KBM-7 (cell line): Measurements from ENCODE around the gene NR1H4.
"Not testable (repeated sequence)": the region's sequence is repeated elsewhere in the genome, so short reads cannot be mapped to it uniquely, and the experiment has no call there.

Source experiments
- DNase-seq: peaks from one replicate; pipeline ENCODE4 v3.0.0-alpha.2; 2015
- in situ Hi-C: fragments of 300-500 bp; cut with MboI; formaldehyde crosslinking; loops from 2 replicates; pipeline ENCODE4 v1.14.3; 2020; ENCODE audit warnings: low sequenced_read_pairs, low pct_unique_long_range_greater_than_20kb, mixed read lengths

NR1H4 gene

DNA sequence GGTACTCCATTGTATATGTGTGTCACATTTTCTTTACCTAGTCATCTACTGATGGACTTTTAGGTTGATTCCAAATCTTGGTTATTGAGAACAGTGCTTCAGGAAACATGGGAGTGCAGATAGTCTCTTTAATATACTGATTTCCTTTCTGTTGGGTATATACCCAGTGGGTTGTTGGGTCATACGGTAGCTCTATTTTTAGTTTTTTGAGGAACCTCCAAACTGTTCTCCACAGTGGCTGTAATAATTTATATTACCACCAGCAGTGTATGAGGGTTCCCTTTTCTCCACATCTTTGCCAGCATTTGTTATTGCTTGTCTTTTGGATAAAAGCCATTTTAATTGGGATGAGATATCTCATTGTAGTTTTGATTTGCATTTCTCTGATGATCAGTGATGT, 129.3 kb downstream of the NR1H4 start:
- peak; percentile 42 for DNase-seq
- in situ Hi-C loops, result not testable (repeated sequence)

DNA sequence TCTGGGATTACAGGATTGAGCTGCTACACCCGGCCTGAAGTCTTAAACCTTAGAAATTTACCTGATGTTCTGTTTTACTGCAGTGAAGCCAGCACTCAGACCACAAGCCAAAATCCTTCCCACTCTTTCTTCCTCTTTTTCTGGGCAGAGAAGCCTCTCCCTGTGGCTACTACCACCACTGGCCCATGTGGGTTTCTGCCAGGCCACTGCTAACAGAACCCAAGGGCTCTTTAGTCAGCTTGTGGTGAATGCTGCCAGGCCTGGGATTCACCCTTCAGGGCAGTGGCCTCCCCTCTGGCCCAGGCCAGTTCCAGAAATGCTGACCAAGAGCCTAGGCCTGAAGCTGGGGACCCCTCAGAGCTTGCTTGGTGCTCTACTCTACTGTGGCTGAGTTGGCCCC, 135.1 kb downstream of the NR1H4 start:
- in situ Hi-C loops, result no loop called here

DNA sequence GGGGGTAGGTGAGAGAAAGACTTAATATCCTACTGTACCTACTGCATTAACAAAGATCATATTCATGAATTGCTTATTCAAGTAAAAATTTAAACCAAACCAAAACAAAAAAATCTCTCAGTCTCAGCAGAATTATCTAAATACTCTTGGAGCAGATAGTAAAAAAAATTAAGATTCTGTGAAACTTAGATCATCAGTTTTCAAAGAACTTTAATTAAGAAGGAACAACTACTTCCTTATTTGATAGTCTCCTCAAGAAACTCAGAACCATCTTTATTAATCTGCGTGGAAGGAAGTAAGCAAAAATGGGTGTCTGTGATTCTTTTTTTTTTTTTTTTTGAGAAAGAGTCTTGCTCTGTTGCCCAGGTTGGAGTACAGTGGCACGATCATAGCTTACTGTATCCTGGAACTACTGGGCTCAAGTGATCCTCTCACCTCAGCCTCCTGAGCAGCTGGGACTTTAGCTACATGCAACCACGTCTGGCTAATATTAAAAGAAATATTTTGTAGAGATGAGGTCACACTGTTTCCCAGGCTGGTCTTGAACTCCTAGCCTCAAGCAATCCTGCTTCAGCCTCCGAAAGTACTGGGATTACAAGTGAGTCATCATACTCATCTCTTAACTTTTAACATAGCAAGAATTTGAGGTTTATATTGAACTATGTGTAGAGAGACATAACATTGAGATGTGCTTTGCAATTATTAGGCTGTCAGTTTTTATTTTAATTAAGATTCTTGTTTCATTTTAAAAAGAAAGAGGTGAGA, 137.2 kb downstream of the NR1H4 start:
- in situ Hi-C loops, result no loop called here

More for the DNA sequence above, 135.1 kb downstream of the NR1H4 start:
- DNase-seq, result peak; percentile 71

DNA sequence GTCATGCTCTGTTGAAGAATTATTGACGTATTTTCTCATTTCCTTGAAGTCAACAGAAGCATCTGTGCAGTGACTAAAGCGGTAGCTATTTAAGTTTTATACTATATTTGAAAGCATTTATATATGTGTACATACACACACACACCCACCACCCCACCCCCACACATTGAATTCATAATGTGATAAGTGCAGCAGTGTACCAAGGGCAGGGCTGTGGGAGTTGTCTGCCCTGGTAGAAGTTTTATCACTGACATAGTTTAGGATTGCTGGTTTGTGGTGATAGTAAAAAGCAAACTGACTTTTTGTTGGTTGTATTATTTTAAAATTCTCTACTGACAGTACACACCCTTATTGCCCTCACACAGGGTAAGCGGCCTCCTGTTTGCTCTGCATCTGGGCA, 138.9 kb downstream of the NR1H4 start:
- in situ Hi-C loops, result no loop called here
- DNase-seq, result no peak

More for the DNA sequence above, 137.2 kb downstream of the NR1H4 start:
- DNase-seq, result peak; percentile 18
